ENCODE results near the gene STK17A. TPM values are rescaled to one million over a fixed set of nuclear protein-coding genes. Genes with fewer than 3 reads are reported as not detected.

The STK17A gene
- total RNA-seq (2022; extraction: Qiagen RNA extraction; ENCODE audit: low read depth) = 21.7 to 39.9 TPM (median 37.3 TPM) in 5 replicates

GRCh38 chr7:43582503-43583423 is at the start of gene STK17A:
TSS of gene STK17A (plus strand) at chr7:43583108. CDS start at chr7:43583244, 136 bp downstream.

Other genes starting within 250 kb of the STK17A start
- gene COA1, start 146.4 kb downstream of the STK17A start, total RNA-seq (2022; extraction: Qiagen RNA extraction; ENCODE audit: low read depth) = 85.9 to 100 TPM (median 87.9 TPM) in 5 replicates
- gene BLVRA, start 175.6 kb downstream of the STK17A start, total RNA-seq (2022; extraction: Qiagen RNA extraction; ENCODE audit: low read depth) = 68.7 to 82.1 TPM (median 70.9 TPM) in 5 replicates